GM18511 (cell line): ENCODE results near the gene SERPINB6.
A peak's percentile ranks its signal among the peaks of the same experiment; 100 is the strongest.
"Not testable (repeated sequence)": the region's sequence is repeated elsewhere in the genome, so short reads cannot be mapped to it uniquely, and the experiment has no call there.

Source experiments
- ATAC-seq: cut with Tn5 transposase; IDR thresholded peaks from one replicate; pipeline ENCODE4 v1.9.1; 2021; ENCODE audit warnings: mild to moderate bottlenecking, moderate library complexity; ENCODE audit not compliant: unreplicated experiment

The SERPINB6 gene

GRCh38 chr6:2940010-2940850, 31.1 kb downstream of the SERPINB6 start:
- ATAC-seq: peak; percentile 87

- no peak for ATAC-seq
These were observed 31.9 kb downstream of the SERPINB6 start for GRCh38 chr6:2939315-2940009.

- ATAC-seq: no peak
These were observed 32.7 kb downstream of the SERPINB6 start for GRCh38 chr6:2938632-2939083.

GRCh38 chr6:2938004-2938631, 33.2 kb downstream of the SERPINB6 start:
- ATAC-seq: no peak

DNA sequence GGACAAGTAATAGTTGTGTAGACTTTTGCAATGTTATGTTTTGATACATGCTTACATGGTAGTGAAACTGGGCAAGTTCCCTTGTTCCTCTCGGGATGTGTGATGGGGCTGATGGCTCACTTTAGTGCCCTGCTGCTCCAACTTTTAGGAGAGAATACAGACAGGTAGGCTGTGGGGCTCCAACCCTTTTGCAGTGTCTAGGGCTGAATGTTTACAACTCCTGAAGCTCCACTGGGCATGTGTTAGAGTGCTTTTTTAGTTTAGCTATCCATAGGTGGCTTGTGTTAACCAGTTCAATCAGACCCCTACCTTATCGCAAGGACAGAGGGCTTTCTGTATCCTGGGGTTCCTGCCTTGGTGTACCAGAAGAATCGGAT, 33.8 kb downstream of the SERPINB6 start:
- ATAC-seq: no peak

DNA sequence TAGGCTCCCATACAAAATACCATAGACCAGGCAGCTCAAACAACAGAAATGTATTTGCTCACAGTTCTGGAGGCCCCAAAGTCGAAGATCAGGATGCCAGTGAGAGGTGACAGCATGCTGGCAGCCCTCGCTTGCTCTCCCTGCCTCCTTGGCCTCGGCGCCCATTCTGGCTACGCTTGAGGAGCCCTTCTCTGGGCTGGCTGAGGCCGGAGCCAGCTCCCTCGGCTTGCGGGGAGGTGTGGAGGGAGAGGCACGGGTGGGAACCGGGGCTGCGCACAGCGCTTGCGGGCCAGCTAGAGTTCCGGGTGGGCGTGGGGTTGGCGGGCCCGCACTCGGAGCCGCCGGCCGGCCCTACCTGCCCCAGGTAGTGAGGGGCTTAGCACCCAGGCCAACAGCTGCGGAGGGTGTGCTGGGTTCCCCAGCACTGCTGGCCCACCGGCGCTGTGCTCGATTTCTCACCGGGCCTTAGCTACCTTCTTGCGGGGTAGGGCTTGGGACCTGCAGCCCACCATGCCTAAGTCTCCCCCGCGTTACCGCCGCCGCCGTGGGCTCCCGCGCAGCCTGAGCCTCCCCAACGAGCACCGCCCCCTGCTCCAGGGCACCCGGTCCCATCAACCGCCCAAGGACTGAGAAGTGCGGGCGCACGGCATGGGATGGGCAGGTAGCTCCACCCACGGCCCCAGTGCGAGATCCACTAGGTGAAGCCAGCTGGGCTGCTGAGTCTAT, 35.6 kb downstream of the SERPINB6 start:
- ATAC-seq: no peak

GRCh38 chr6:2934057-2934456, 37.3 kb downstream of the SERPINB6 start:
- no peak for ATAC-seq

DNA sequence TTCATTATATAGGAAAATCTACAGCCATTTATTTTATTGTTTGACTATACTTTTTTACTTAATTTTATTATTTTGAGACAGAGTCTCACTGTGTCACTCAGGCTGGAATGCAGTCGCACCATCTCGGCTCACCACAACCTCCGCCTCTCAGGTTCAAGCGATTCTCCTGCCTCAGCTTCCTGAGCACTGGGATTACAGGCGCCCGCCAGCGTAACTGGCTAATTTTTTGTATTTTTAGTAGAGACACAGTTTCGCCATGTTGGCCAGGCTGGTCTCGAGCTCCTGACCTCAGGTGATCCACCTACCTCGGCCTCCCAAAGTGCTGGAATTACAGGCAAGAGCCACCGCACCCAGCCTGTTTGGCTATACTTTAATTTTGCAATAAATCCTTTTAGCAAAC, 38.5 kb downstream of the SERPINB6 start:
- ATAC-seq: not testable (repeated sequence)

- ATAC-seq: peak; percentile 84
These were observed 39.2 kb downstream of the SERPINB6 start for GRCh38 chr6:2931970-2932748.

DNA sequence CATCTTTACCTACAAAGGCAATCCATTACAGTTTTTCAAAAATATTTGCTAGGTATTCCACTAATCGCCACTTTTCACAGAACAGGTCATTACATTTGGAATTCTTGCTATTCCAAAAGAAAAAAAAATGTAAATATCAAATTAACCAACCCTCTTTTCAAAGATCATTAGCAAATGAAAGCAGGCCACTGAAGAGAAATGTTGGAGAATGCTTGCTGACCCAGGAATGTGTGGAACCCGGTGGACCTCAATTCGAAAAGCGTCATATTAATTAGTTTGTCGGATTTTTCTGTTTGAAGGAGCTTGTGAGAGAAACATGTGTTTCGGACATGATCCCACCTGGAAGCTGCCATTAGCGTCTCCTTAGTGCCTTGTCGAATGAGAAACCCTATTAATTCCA, 40.3 kb downstream of the SERPINB6 start:
- ATAC-seq: no peak

DNA sequence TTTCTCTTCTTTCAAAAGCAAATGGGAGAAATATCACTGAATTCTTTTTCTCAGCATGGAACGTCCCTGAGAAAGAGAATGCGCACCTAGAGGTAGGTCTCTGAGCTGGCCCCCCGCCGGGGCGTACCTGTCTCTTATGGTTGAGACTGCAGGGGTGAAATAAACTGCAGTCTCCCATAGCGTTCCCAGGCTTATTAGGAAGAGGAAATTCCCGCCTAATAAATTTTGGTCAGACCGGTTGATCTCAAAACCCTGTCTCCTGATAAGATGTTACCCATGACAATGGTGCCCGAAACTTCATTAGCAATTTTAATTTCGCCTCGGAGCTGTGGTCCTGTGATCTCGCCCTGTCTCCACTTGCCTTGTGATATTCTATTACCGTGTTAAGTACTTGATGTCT, 43.4 kb downstream of the SERPINB6 start:
- ATAC-seq: not testable (repeated sequence)

DNA sequence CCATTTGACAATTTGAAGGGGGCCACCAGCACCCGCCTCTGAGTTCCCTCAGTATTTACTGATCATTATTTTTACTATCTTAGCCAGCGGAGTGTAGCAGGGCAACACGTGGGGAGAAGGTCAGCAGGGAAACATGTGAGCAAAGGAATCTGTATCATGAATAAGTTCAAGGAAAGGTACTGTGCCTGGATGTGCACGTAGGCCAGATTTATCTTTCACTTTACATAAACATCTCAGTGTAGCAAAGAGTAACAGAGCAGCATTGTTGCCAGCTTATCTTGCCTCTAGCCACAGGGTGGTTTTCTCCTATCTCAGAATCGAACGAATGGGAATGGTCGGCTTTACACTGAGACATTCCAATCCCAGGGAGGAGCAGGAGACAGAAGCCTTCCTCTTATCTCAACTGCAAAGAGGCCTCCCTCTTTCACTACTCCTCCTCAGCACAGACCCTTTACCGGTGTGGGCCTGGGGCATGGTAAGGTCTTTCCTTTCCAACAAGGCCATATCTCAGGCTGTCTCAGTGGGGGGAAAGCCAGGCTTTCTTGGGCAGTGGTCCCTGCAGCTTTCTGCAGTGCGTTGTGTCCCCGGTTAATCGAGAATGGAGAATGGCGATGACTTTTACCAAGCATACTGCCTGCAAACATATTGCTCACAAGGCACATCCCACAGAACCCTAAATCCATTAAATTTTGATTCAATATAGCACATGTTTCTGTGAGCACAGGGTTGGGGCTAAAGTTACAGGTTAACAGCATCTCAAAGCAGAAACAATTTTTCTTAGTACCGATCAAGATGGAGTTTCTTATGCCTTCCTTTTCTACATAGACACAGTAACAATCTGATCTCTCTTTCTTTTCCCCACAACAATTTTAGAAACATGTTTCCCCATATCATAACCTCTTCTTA, 45.3 kb downstream of the SERPINB6 start:
- not testable (repeated sequence) for ATAC-seq

DNA sequence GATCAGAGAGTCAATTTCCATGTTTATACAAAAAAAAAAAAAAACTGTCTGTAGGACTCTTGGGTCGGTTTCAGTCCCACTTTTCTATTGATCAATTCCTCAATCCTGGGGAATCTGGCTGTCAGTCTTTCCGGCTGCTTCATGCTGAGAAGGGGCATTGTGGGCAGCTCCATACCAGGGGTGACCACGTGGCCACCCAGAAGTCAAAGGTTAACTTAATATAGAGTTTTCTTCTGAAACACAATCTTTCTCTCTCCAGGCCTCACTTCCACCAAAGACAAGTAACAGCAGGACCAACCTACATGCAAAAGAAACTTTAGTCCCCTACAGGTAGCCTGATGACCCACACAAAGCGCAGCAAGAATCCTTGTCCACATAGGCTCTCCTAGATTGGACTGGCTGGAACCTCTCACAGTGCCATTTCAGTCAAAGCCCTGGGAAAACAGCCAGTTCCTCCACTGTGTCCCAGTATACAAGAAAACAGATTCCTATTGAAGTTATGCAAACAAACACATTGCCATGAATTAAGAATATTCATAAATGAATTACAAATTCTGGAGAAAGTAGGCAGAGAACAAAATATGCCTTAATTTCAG, 49.7 kb downstream of the SERPINB6 start:
- ATAC-seq: no peak

DNA sequence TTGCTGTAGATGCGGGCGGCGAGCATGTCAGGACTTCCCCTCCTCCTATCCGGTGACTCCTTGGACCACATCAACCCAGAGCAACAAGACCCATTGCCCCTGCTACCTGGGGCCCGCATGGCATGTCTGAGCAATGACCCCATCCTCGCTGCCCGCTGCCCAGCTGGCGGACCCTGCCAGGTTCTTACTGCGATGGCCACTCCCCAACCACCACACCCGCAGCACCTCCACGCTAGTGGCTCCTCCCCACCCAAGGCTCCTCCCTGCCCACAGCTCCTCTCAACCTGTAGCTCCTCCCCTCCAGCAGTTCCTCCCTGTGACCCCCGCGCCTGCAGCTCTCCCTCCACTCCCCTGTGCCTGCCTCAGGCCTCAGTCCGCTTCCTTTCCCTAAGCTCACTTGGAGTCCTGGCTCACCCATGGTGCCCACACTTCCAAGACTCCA, 50.7 kb downstream of the SERPINB6 start:
- ATAC-seq: no peak

GRCh38 chr6:2919886-2920285, 51.5 kb downstream of the SERPINB6 start:
- no peak for ATAC-seq

- no peak for ATAC-seq
These were observed 52.0 kb downstream of the SERPINB6 start for GRCh38 chr6:2919401-2919800.

DNA sequence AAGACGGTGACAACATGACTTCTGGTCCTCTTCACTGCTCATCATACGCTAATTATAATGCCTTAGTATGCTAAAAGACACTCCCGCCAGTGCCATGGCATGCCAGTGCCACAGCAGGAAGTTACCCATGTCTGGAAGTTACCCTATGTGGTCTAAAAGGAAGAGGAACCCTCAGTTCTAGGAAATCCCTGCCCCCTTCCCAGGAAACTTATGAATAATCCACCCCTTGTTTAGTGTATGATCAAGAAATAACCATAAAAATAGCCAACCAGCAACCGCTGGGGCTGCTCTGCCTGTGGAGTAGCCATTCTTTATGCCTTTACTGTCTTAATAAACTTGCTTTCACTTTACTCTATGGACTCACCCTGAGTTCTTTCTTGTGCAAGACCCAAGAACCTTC, 52.4 kb downstream of the SERPINB6 start:
- ATAC-seq: no peak

- ATAC-seq: no peak
These were observed 53.4 kb downstream of the SERPINB6 start for GRCh38 chr6:2917801-2918445.
